Endothelial cell of umbilical vein (primary cell): Measurements from ENCODE around the gene CLDN3. TPM values are rescaled to one million over a fixed set of nuclear protein-coding genes. Genes with fewer than 3 reads are reported as not detected.

Source experiments
- BruUV-seq: library from RNA; stranded (reverse); fragments of 400-500 nt; replicated peaks from 2 replicates; lab custom pipeline; 2021; lab: Mats Ljungman, UMichigan
- CTCF ChIA-PET: fragments of 300-600, 350-600 bp; sonication (Branson Sonifier 250); formaldehyde crosslinking; loops from one replicate; lab custom pipeline; 2021; ENCODE audit warnings: antibody characterized with exemption, inconsistent platforms; lab: Charles Lee
- POLR2A ChIA-PET: fragments of 300-600, 350-600 bp; sonication (Branson Sonifier 250); formaldehyde crosslinking; loops from one replicate; lab custom pipeline; 2021; ENCODE audit warnings: antibody characterized with exemption, inconsistent platforms; lab: Charles Lee
- DNase-seq: peaks from one replicate; pipeline ENCODE4 v3.0.0-alpha.2; 2011; ENCODE audit warnings: low read depth, low spot score
- FAIRE-seq: peaks from 2 replicates; lab custom pipeline; 2011; peaks lifted over from hg19 to GRCh38; lab: Jason Lieb, UNC
- H2AFZ ChIP-seq: 2 replicates; pipeline ENCODE4 v1.6.0; 2012; ENCODE audit warnings: low read depth, low read length, control low read depth, inconsistent platforms
- H3K27ac ChIP-seq: 2 replicates; pipeline ENCODE4 v1.5.1; 2011; ENCODE audit warnings: low read depth, mild to moderate bottlenecking, control low read depth, low read length, moderate library complexity; ENCODE audit not compliant: insufficient read depth
- H3K27me3 ChIP-seq, 2 experiments: 2 replicates each; pipeline versions ENCODE4 v1.6.0 to v1.6.1; 2011; ENCODE audit warnings: low read length in 2 of 2, mixed read lengths in 1 of 2; ENCODE audit not compliant: control insufficient read depth in 2 of 2, insufficient read depth in 2 of 2
- H3K36me3 ChIP-seq, 2 experiments: 2 replicates in 1 of 2; 3 replicates in 1 of 2; pipeline ENCODE4 v1.5.1; 2011; ENCODE audit warnings: low read length in 2 of 2, mild to moderate bottlenecking in 1 of 2, moderate library complexity in 1 of 2; ENCODE audit not compliant: control insufficient read depth in 2 of 2, insufficient read depth in 2 of 2; ENCODE audit errors: extremely low read depth in 1 of 2
- H3K4me1 ChIP-seq: 3 replicates; pipeline ENCODE4 v1.5.1; 2011; ENCODE audit warnings: mild to moderate bottlenecking, low read length; ENCODE audit not compliant: control insufficient read depth, insufficient read depth; ENCODE audit errors: extremely low read depth
- H3K4me2 ChIP-seq: 2 replicates; pipeline ENCODE4 v1.6.1; 2011; ENCODE audit warnings: low read length, control low read depth, mixed read lengths; ENCODE audit not compliant: insufficient read depth
- H3K4me3 ChIP-seq, 3 experiments: fragments of 200-600 bp in 1 of 3; sonication (generic), shearing (Covaris generic) in 1 of 3; replicated peaks in 1 of 3; 2 replicates each; pipeline ENCODE4 v1.5.1; 2011 to 2016; ENCODE audit warnings: control low read depth in 3 of 3, low read length in 3 of 3, mild to moderate bottlenecking in 2 of 3, inconsistent platforms in 1 of 3, low read depth in 1 of 3, moderate library complexity in 1 of 3; ENCODE audit not compliant: insufficient read depth in 1 of 3
- H3K79me2 ChIP-seq: 2 replicates; pipeline ENCODE4 v1.6.0; 2012; ENCODE audit warnings: low read length, inconsistent platforms; ENCODE audit not compliant: control insufficient read depth, insufficient read depth
- H3K9ac ChIP-seq: replicated peaks from 2 replicates; pipeline ENCODE3; 2011; ENCODE audit warnings: low read length, control low read depth; ENCODE audit not compliant: insufficient read depth; ENCODE audit errors: extremely low read depth
- H3K9me1 ChIP-seq: replicated peaks from 3 replicates; pipeline ENCODE4 v1.6.0; 2011; ENCODE audit warnings: mild to moderate bottlenecking, low read length; ENCODE audit not compliant: control insufficient read depth, insufficient read depth; ENCODE audit errors: extremely low read depth
- H3K9me3 ChIP-seq: replicated peaks from 2 replicates; pipeline ENCODE4 v1.5.1; 2012; ENCODE audit warnings: low read length, inconsistent platforms; ENCODE audit not compliant: control insufficient read depth, insufficient read depth
- H4K20me1 ChIP-seq: replicated peaks from 2 replicates; pipeline ENCODE3; 2011; ENCODE audit warnings: mild to moderate bottlenecking, low read length; ENCODE audit not compliant: control insufficient read depth, insufficient read depth; ENCODE audit errors: extremely low read depth
- CTCF ChIP-seq, 2 donors: IDR thresholded peaks; 1 replicate in 1 of 2; 2 replicates in 1 of 2; pipeline ENCODE4 v1.5.1; 2011; ENCODE audit warnings: low read length in 2 of 2, mild to moderate bottlenecking in 2 of 2, moderate library complexity in 2 of 2, control low read depth in 1 of 2, inconsistent platforms in 1 of 2, low read depth in 1 of 2; ENCODE audit not compliant: insufficient read depth in 1 of 2; ENCODE audit errors: extremely low read depth in 1 of 2
- EZH2 ChIP-seq: IDR thresholded peaks from 2 replicates; pipeline ENCODE4 v1.6.1; 2012; ENCODE audit warnings: borderline replicate concordance, low read depth, mild to moderate bottlenecking, moderate library complexity, low read length, inconsistent platforms; ENCODE audit not compliant: severe bottlenecking
- FOS ChIP-seq: IDR thresholded peaks from 2 replicates; pipeline ENCODE4 v1.6.1; 2011; ENCODE audit warnings: mild to moderate bottlenecking, low read length, moderate library complexity, borderline replicate concordance; ENCODE audit not compliant: insufficient read depth
- GATA2 ChIP-seq: IDR thresholded peaks from 2 replicates; pipeline ENCODE4 v1.7.0; 2011; ENCODE audit warnings: low read depth, mild to moderate bottlenecking, moderate library complexity, mixed read lengths, low read length; ENCODE audit not compliant: insufficient read length, insufficient read depth
- JUN ChIP-seq: IDR thresholded peaks from 2 replicates; pipeline ENCODE4 v1.6.1; 2011; ENCODE audit warnings: borderline replicate concordance, low read depth; ENCODE audit not compliant: insufficient read length, insufficient read depth
- MAX ChIP-seq: IDR thresholded peaks from 2 replicates; pipeline ENCODE4 v1.6.1; 2011; ENCODE audit not compliant: insufficient read depth, insufficient read length
- MYC ChIP-seq: IDR thresholded peaks from one replicate; pipeline ENCODE4 v1.6.1; 2011; ENCODE audit warnings: mild to moderate bottlenecking, low read depth, low read length
- POLR2A ChIP-seq: IDR thresholded peaks from 2 replicates; pipeline ENCODE4 v1.6.1; 2012; ENCODE audit warnings: low read depth, mild to moderate bottlenecking, control low read depth, low read length
- POLR2AphosphoS5 ChIP-seq: IDR thresholded peaks from 2 replicates; pipeline ENCODE4 v1.6.1; 2012; ENCODE audit warnings: low read depth, mild to moderate bottlenecking, control low read depth, low read length, moderate library complexity; ENCODE audit not compliant: insufficient read depth
- dilution Hi-C: fragments of 300-500 bp; cut with MboI; formaldehyde crosslinking; loops from one replicate; pipeline ENCODE4 v1.15.0; 2019; ENCODE audit warnings: low sequenced_read_pairs; ENCODE audit not compliant: extremely low pct_ligation_motif_present
- intact Hi-C: fragments of 100-400 bp; cut with micrococcal nuclease; formaldehyde crosslinking; loops from one replicate; pipeline ENCODE4 v1.10.0; 2022
- polyA plus RNA-seq, 4 experiments: library from polyadenylated mRNA; depleted of rRNA in 3 of 4; stranded (reverse) in 3 of 4; unstranded in 1 of 4; fragments of >200 nt; gene quantifications; 2 replicates each; pipeline versions ENCODE4 v1.2.1 to v1.2.3, GENCODE V29; 2011 to 2012; ENCODE audit warnings: missing spikeins in 1 of 4
- total RNA-seq: library from RNA; stranded (reverse); gene quantifications from 2 replicates; pipeline ENCODE4 v1.2.3, GENCODE V29; 2021

The CLDN3 gene
- total and polyA plus RNA-seq, 2 donors (not counting 3 experiments of a cell fraction or from before 2014, with no cell fraction given) = 0.62 to 1.9 TPM

DNA sequence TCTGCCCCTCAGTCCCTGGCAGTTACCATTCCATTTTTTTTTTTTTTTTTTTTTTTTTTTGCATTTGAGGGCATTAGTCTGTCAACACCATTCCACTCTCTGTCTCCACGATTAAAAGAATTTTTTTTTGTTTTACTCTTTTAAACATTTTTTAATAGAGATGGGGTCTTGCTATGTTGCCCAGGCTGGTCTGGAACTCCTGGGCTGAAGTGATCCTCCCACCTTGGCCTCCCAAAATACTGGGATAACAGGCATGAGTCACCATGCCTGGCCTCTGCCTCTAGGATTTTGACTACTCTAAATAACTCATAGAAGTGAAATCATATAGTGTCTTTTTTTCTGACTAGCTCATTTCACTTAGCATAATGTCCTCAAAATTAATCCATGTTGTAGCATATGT lies 16.5 kb upstream of the CLDN3 start:
- dilution Hi-C loops = no loop called here
- BruUV-seq = no TSS peak
- ChIA-PET POLR2A (no interaction called here), CTCF (interaction anchor here (0.6 kb wide), 1 partner anchor 12 kb away, joined by 3 read pairs; no protein-coding TSS in a partner anchor)
- Histone ChIP-seq H3K9me1 (no peaks in the 10 kb centered on the region), H3K79me2 (no peaks in the 10 kb centered on the region), H3K27me3 (no peaks in the 10 kb centered on the region), H3K27ac (no peak overlapping the region), H2AFZ (no peak overlapping the region), H4K20me1 (no peaks in the 10 kb centered on the region), H3K36me3 (no peaks in the 10 kb centered on the region), H3K4me3 (no peak overlapping the region), H3K4me1 (no peaks in the 10 kb centered on the region), H3K4me2 (no peak overlapping the region), H3K9ac (no peak overlapping the region), H3K9me3 (no peaks in the 10 kb centered on the region)
- intact Hi-C loops = no loop called here
- DNase-seq (no peak), FAIRE-seq (peak; percentile 74)
- no peak for TF ChIP-seq EZH2
- no peak for TF ChIP-seq GATA2
- TF ChIP-seq MAX = no peak
- TF ChIP-seq JUN = no peak

DNA sequence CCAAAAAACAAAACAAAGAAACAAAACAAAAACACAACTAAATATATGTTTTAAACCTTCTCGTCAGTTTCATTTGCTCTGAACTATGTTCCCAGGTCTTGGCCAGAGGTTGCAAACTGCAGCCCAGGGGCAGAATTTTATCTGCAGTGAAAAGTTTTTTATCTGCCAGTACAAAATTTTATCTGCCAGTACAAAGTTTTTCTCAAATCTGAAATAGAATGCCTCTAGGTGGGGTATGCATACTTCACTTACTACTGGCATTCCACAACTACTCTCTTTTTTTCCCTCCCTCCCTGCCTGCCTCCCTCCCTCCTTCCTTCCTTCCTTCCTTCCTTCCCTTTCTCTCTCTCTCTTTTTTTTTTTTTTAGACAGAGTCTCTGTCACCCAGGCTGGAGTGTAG lies 9.4 kb upstream of the CLDN3 start:
- CTCF ChIA-PET = interaction anchor here (0.7 kb wide), 1 partner anchor 104 kb away, joined by 3 read pairs; no protein-coding TSS in a partner anchor
- POLR2A ChIA-PET = no interaction called here
- H3K4me3 ChIP-seq = no peak overlapping the region
- no peaks in the 10 kb centered on the region for H3K9me1 ChIP-seq
- no peaks in the 10 kb centered on the region for H3K9me3 ChIP-seq
- no peaks in the 10 kb centered on the region for H3K36me3 ChIP-seq
- no peak overlapping the region for H3K27ac ChIP-seq
- H3K79me2 ChIP-seq = no peaks in the 10 kb centered on the region
- no peak overlapping the region for H3K4me2 ChIP-seq
- intact Hi-C loops (no loop called here), dilution Hi-C loops (no loop called here)
- no peaks in the 10 kb centered on the region for H4K20me1 ChIP-seq
- H3K27me3 ChIP-seq = no peaks in the 10 kb centered on the region
- TF ChIP-seq CTCF (IDR thresholded peaks at IDR 0.05; ENCODE audit: extremely low read depth in 1 of 2, insufficient read depth in 1 of 2, low read depth in 1 of 2, low read length in 2 of 2) = no peak
- TF ChIP-seq EZH2 = no peak
- TF ChIP-seq GATA2 = no peak
- TF ChIP-seq POLR2AphosphoS5 = no peak
- no peak for TF ChIP-seq MYC
- no peak for TF ChIP-seq MAX
- no peak for TF ChIP-seq JUN
- TF ChIP-seq FOS = no peak
- no peak for TF ChIP-seq POLR2A
- no TSS peak for BruUV-seq
- H2AFZ ChIP-seq = no peak overlapping the region
- FAIRE-seq (no peak), DNase-seq (no peak)
- H3K4me1 ChIP-seq = peaks cover 20% of the 10 kb centered on the region
- no peak overlapping the region for H3K9ac ChIP-seq
